Left hindlimb (tissue), 1 donor: ENCODE data around the gene GPR18.
"Not testable (repeated sequence)": the region's sequence is repeated elsewhere in the genome, so short reads cannot be mapped to it uniquely, and the experiment has no call there.

Source experiments
- DNase-seq: peaks from one replicate; pipeline ENCODE4 v3.0.0-alpha.2; 2018

GPR18 gene

GRCh38 chr13:99265162-99265800, 7.1 kb upstream of the GPR18 start:
- no peak for DNase-seq

GRCh38 chr13:99264051-99264450, 5.9 kb upstream of the GPR18 start:
- DNase-seq: no peak

- DNase-seq: no peak
Measured at GRCh38 chr13:99263126-99263785, 5.1 kb upstream of the GPR18 start.

GRCh38 chr13:99261059-99261458, 2.9 kb upstream of the GPR18 start:
- DNase-seq: no peak

- no peak for DNase-seq
Measured at GRCh38 chr13:99260216-99260615, 2.0 kb upstream of the GPR18 start.

GRCh38 chr13:99258946-99259345, 767 bp upstream of the GPR18 start:
- no peak for DNase-seq

DNA sequence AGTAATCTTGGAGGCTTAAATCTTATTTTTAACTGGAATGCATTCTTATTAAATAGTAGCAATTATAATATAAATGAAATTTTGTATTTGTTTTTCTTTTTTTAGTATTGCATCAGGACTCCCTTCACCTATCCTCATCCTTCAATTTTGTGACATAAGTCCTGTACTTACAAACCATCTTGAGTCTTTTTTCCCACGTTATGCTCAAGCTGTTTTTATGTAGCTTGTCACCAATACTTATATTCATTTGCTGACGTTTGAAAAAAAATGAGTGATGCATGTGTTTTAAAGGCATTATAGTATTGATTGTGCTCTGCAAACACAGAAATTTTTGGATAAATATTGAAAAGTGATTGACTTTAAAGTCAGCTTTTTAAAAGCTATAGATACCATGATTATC, 888 bp downstream of the GPR18 start:
- DNase-seq: no peak

DNA sequence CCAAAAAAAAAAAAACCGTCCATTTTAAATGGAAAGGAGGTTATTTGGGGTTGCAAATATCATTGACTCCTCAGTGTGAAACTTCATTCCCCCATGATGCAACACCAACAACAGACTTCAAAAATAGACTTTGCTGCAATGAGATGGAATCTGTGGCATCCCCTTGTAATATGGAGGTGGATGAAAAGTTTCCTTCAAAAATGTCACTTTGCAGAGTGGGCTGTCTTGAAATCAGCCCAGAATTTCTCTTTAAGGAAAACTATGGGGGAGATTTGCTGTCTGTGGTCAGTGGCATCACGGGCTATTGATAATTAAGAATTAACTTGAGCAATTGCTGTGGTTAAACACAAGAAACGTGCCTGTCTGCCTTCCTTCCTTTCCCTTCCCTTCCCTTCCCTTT, 1.5 kb downstream of the GPR18 start:
- DNase-seq: no peak

DNA sequence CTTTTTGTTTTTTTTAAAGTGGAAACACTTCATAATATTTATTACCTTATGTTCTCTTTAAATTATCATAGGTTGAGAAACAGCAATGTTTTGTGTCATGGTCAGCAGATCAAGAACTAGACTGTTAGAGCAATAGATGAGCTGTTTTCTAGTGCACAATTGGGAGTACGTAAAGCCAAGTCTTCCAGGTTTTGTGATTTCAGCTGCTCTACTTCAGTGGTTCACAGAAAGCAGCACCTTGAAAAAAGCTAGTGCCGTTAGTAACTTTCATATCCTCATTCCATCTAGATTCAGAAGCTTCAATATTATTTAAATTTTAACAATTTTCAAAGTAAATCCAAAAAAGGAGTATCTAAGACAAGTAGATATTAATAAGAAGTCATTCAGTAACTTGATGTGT, 1.9 kb downstream of the GPR18 start:
- DNase-seq: no peak

GRCh38 chr13:99255271-99255670, 2.9 kb downstream of the GPR18 start:
- DNase-seq: no peak

- no peak for DNase-seq
Measured at GRCh38 chr13:99254830-99255229, 3.3 kb downstream of the GPR18 start.

DNA sequence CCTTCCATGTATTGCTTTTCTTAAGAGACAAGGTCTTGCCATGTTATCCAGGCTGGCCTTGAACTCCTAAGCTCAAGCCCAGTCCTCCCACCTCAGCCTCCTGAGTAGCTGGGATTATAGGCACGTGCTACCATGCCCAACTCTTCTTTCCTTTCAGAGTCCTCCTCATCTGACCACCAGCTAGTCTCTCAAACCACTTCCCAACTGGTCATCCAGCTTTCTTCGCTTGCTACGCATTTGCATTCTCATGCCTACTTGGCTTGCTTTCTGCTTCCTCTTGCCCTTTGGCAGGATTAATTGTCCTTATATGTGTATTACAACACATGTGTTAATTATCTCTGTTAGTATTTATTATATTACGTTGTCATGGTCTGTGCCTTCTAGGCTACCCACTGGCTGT, 6.3 kb downstream of the GPR18 start:
- no peak for DNase-seq

DNA sequence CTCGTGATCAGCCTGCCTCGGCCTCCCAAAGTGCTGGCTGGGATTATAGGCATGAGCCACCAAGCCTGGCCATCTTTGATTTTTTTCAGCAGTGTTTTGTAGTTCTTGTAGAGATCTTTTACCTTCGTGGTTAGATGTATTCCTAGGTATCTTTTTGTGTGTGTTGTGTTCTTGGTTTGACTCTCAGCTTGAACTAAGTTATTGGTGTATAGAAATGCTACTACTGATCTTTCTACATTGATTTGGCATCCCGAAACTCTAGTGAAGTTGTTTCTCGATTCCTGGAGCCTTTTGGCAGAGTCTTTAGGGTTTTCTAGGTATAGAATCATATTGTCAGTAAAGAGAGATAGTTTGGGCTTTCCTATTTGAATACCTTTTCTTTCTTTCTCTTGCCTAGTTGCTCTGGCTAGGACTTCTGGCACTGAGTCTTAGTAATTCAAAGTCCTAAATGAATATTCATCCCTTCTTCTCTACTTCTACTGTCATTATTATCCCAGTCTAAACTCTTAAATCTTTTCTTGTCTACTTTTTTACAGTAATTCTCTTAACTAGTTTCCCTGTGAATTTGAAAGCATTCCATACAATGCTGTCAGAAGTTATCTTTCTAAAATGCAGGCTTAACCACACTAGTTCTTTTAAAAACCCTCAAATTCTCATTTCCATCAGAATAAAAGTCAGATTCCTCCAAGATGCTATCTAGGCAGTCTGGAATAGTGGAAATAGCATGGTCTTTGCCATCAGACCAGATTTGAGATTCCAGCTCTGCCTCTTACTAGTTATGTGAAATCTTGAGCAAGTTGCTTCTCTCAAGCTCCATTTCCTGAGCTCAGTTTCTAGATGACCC, 7.0 kb downstream of the GPR18 start:
- DNase-seq: no peak

GRCh38 chr13:99249606-99250005, 8.6 kb downstream of the GPR18 start:
- not testable (repeated sequence) for DNase-seq

DNA sequence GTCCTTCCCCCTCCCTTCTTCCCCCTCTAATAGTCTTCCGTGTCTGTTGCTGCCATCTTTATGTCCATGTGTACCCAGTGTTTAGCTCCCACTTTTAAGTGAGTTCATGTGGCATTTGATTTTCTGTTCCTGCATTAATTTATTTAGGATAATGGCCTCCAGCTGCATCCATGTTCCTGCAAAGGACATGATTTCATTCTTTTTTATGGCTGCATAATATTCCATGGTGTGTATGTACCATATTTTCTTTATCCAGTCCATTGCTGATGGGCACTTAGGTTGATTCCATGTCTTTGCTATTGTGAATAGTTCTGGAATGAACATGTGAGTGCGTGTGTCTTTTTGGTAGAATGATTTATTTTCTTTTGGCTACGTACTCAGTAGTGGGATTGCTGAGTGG, 9.0 kb downstream of the GPR18 start:
- not testable (repeated sequence) for DNase-seq

GRCh38 chr13:99246100-99246499, 12.1 kb downstream of the GPR18 start:
- DNase-seq: no peak

DNA sequence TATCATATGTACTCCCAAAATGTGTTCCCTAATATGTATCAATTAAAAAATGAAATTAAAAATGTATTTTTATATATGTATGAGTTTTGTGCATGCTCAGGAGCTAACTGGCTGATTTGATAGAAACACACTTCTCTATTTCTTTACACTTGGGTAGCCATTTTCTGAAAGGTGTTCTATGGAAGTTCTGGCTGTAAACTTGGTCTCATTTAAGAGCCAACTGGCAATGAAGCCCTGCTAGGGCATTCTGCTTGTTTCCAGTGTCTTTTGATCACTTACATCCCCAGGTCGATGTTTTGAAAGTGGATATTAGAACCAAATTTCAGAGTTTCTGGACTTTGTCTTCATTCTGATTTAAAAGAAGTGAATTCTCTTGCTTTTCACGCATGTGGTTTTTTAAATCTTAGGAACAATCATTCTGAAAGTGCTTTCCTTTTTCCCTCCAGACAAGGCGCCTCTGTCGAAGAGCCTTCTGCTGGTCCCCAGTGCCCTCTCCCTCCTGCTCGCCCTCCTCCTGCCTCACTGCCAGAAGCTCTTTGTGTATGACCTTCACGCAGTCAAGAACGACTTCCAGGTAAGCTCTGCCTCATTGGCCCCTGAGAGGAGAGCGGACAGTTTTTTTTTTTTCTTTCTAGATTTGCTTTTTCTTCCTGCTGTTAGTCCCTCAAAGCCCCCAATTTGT, 20.1 kb downstream of the GPR18 start:
- DNase-seq: no peak

- no peak for DNase-seq
Measured at GRCh38 chr13:99231721-99232120, 26.5 kb downstream of the GPR18 start.

DNA sequence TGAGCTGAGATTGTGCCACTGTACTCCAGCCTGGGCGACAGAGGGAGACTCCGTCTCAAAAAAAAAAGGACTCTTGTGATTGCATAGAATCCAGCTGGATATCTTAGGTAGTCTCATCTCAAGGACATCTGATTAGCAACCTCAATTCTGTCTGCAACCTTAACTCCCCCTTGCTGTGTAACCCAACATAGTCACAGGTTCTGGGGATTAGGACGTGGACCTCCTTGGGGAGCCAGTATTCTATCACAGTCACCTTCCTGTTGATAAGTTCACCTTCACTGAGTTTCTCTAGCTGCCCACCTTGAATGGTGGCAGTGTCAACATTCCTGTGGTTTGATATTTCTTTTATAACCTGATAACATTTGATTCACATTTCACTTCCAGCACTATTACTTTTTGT, 27.2 kb downstream of the GPR18 start:
- no peak for DNase-seq

DNA sequence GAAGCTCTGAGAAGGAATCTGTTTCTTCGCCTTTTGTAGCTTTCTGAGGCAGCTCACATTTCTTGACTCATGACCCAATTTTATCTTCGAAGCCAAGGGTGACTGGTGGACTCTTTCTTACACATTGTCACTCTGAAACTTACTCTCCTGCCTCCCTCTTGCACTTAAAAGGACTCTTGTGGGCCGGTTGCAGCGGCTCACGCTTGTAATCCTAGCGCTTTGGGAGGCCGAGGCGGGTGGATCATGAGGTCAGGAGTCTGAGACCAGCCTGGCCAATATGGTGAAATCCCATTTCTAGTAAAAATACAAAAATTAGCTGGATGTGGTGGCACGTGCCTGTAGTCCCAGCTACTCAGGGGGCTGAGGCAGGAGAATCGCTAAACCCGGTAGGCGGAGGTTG, 27.6 kb downstream of the GPR18 start:
- DNase-seq: not testable (repeated sequence)

- no peak for DNase-seq
Measured at GRCh38 chr13:99228737-99229691, 29.2 kb downstream of the GPR18 start.
